ENCODE results near the gene SYTL3. TPM values are rescaled to one million over a fixed set of nuclear protein-coding genes. Genes with fewer than 3 reads are reported as not detected.

Gene SYTL3
- total RNA-seq, 1 experiment from 2014 or later: 0.86 TPM

DNA sequence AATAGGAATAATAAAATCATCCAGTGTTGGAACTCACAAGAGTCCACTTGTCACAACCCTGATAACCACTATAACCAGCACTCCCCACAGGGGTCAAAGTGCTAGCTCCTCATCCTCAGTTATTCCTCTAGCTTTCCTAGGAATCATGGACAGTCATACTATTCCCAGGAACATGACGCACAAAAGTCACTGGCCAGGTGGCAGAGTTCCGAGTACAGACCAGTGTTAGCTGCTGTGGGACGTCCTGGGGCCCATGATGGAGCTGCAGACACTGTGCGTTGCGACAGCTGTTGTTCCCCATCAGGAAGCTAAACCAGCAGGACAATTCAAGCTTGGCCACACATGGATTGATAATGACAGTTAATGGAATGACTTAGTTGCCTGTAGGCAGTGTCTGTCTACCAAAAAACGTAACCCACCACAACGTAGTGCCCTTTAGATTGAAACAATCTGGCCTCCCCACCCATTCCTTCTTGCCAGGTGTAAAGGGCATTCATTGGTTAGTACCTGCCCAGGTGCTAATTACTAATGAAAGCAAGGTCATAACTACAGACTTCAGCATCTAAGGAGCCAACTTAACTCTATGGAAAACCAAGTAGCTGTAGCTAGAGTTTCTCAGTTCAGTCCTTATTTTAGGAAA, 151.9 kb downstream of the SYTL3 start:
- Histone ChIP-seq H3K4me3 (ENCODE audit: low read depth, low read length) (no peak overlapping the region), H3K36me3 (ENCODE audit: control insufficient read depth, insufficient read depth, low read length) (peaks cover 2% of the 10 kb centered on the region; the same call in 1 of the 2 replicates), H3K9me3 (no peaks in the 10 kb centered on the region), H3K27me3 (replicated peaks; ENCODE audit: control insufficient read depth, insufficient read depth, low read length) (no peaks in the 10 kb centered on the region), H3K4me1 (peaks cover 78% of the 10 kb centered on the region)
- Mint-ChIP-seq H3K27ac (ENCODE audit: unreplicated experiment) (no peak overlapping the region), H3K4me1 (ENCODE audit: low read depth, unreplicated experiment) (peaks cover 40% of the 10 kb centered on the region), H3K9me3 (ENCODE audit: unreplicated experiment) (no peaks in the 10 kb centered on the region), H3K4me3 (ENCODE audit: unreplicated experiment) (no peak overlapping the region), H3K27me3 (ENCODE audit: insufficient read depth, unreplicated experiment) (no peaks in the 10 kb centered on the region), H3K36me3 (ENCODE audit: insufficient read depth, unreplicated experiment) (peaks cover 80% of the 10 kb centered on the region)
- CTCF ChIA-PET: no interaction called here
- no TSS peak for BruUV-seq (replicated peaks)
- TF ChIP-seq, protein P1, sequence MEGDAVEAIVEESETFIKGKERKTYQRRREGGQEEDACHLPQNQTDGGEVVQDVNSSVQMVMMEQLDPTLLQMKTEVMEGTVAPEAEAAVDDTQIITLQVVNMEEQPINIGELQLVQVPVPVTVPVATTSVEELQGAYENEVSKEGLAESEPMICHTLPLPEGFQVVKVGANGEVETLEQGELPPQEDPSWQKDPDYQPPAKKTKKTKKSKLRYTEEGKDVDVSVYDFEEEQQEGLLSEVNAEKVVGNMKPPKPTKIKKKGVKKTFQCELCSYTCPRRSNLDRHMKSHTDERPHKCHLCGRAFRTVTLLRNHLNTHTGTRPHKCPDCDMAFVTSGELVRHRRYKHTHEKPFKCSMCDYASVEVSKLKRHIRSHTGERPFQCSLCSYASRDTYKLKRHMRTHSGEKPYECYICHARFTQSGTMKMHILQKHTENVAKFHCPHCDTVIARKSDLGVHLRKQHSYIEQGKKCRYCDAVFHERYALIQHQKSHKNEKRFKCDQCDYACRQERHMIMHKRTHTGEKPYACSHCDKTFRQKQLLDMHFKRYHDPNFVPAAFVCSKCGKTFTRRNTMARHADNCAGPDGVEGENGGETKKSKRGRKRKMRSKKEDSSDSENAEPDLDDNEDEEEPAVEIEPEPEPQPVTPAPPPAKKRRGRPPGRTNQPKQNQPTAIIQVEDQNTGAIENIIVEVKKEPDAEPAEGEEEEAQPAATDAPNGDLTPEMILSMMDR (IDR thresholded peaks at IDR 0.05; ENCODE audit: insufficient read depth in 1 of 2, low read depth in 1 of 2, low read length in 1 of 2, severe bottlenecking in 1 of 2, unreplicated experiment in 1 of 2): no peak
- intact Hi-C loops (cut with micrococcal nuclease; ENCODE audit: unreplicated experiment): no loop called here
- POLR2A ChIA-PET: interaction anchor here (1.2 kb wide), 1 partner anchor 68 kb away, joined by 4 read pairs; no protein-coding TSS in a partner anchor
- no peak for DNase-seq

DNA sequence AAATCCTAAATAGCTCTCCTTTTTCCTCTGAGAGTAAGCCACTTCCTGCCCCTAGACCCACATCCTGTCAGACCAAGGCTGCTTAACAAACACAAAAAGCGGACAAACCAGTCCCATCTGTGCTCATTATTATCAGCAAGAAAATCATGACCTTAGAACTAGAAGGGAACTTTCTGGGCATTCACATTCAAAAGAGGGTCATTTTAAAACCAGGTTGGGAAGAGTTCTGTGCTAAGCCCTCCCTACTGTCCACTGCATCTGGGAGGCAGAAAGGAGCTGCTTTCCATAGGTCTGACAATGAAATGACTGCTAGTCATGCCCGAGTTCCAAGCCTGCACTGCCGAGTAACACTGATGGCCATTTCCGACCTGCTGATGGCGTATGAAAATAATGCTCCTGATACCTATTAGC, 153.9 kb downstream of the SYTL3 start:
- peak; percentile 68 to 70 for DNase-seq
- Mint-ChIP-seq H3K4me1 (ENCODE audit: low read depth, unreplicated experiment) (peaks cover 54% of the 10 kb centered on the region), H3K4me3 (ENCODE audit: unreplicated experiment) (peak overlapping the region; percentile 58), H3K27ac (ENCODE audit: unreplicated experiment) (peak overlapping the region; percentile 80), H3K36me3 (ENCODE audit: insufficient read depth, unreplicated experiment) (peaks cover 84% of the 10 kb centered on the region), H3K27me3 (ENCODE audit: insufficient read depth, unreplicated experiment) (no peaks in the 10 kb centered on the region), H3K9me3 (ENCODE audit: unreplicated experiment) (no peaks in the 10 kb centered on the region)
- ChIA-PET POLR2A (interaction anchor here (0.5 to 1.7 kb wide), 5 partner anchors 50 to 136 kb away, joined by 3 to 9 read pairs (median 3); no protein-coding TSS in a partner anchor), CTCF (no interaction called here)
- TF ChIP-seq, protein P1 (IDR thresholded peaks at IDR 0.05; ENCODE audit: insufficient read depth in 1 of 2, low read depth in 1 of 2, low read length in 1 of 2, severe bottlenecking in 1 of 2, unreplicated experiment in 1 of 2): no peak
- H3K27me3 ChIP-seq (replicated peaks; ENCODE audit: control insufficient read depth, insufficient read depth, low read length): no peaks in the 10 kb centered on the region
- H3K4me1 ChIP-seq: peaks cover 80% of the 10 kb centered on the region
- intact Hi-C loops (cut with micrococcal nuclease; ENCODE audit: unreplicated experiment): no loop called here
- H3K9me3 ChIP-seq: no peaks in the 10 kb centered on the region
- no peak overlapping the region for H3K4me3 ChIP-seq (ENCODE audit: low read depth, low read length)
- peaks cover 3% of the 10 kb centered on the region; the same call in 1 of the 2 replicates for H3K36me3 ChIP-seq (ENCODE audit: control insufficient read depth, insufficient read depth, low read length)
- BruUV-seq (replicated peaks): no TSS peak

DNA sequence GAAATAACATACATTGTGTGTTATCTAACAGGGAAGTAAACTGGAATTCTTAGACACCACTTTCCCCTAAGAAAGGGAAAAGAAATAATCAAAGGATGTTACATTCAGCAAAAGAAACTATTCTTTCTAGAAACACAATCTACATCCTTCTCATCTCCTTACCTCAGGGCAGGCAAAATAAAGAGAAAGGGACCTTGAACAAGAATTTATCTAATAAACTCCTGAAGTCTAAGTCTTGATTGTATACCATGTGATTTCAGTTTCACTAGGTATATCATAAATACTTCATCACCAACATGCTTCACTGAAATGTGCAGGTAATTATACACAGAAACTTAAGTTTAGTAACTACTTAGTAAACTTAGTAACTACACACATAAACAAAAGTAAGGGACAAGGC, 154.4 kb downstream of the SYTL3 start:
- Histone ChIP-seq H3K36me3 (ENCODE audit: control insufficient read depth, insufficient read depth, low read length) (peaks cover 5% of the 10 kb centered on the region; the same call in 1 of the 2 replicates), H3K9me3 (no peaks in the 10 kb centered on the region), H3K4me1 (peaks cover 78% of the 10 kb centered on the region), H3K27me3 (replicated peaks; ENCODE audit: control insufficient read depth, insufficient read depth, low read length) (no peaks in the 10 kb centered on the region), H3K4me3 (ENCODE audit: low read depth, low read length) (no peak overlapping the region)
- Mint-ChIP-seq H3K9me3 (ENCODE audit: unreplicated experiment) (no peaks in the 10 kb centered on the region), H3K27me3 (ENCODE audit: insufficient read depth, unreplicated experiment) (no peaks in the 10 kb centered on the region), H3K36me3 (ENCODE audit: insufficient read depth, unreplicated experiment) (peaks cover 84% of the 10 kb centered on the region), H3K4me3 (ENCODE audit: unreplicated experiment) (peak overlapping the region; percentile 58), H3K27ac (ENCODE audit: unreplicated experiment) (peak overlapping the region; percentile 80), H3K4me1 (ENCODE audit: low read depth, unreplicated experiment) (peaks cover 55% of the 10 kb centered on the region)
- ChIA-PET CTCF (no interaction called here), POLR2A (interaction anchor here (0.5 to 1.7 kb wide), 2 partner anchors 65 to 68 kb away, joined by 3 to 9 read pairs; no protein-coding TSS in a partner anchor)
- no TSS peak for BruUV-seq (replicated peaks)
- TF ChIP-seq, protein P1 (IDR thresholded peaks at IDR 0.05; ENCODE audit: insufficient read depth in 1 of 2, low read depth in 1 of 2, low read length in 1 of 2, severe bottlenecking in 1 of 2, unreplicated experiment in 1 of 2): no peak
- intact Hi-C loops (cut with micrococcal nuclease; ENCODE audit: unreplicated experiment): no loop called here
- DNase-seq: no peak

Data from Caco-2 (cell line).